ENCODE results near the gene SPATA16. TPM values are rescaled to one million over a fixed set of nuclear protein-coding genes. Genes with fewer than 3 reads are reported as not detected.

The SPATA16 gene
- total and polyA plus RNA-seq, 2 experiments from 2014 or later: not detected

DNA sequence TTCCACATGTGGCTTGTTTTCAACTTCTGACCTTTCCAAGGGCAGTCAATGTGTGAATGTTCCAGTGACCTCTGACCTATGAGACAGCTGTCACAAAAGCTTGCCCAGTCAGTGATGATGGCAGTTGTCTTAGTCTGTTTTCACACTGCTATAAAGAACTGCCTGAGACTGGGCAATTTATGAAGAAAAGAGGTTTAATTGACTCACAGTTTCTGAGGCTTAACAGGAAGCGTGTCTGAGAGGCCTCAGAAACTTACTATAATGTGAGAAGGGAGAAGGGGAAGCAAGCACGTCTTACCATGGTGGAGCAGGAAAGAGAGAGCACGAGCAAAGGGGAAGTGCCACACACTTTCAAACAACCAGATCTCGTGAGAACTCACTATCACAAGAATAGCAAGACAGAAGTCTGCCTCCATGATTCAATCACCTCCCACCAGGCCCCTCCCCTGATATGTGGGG, 294.9 kb downstream of the SPATA16 start:
- no peak overlapping the region for H3K4me2 ChIP-seq
- TF ChIP-seq, protein P1, sequence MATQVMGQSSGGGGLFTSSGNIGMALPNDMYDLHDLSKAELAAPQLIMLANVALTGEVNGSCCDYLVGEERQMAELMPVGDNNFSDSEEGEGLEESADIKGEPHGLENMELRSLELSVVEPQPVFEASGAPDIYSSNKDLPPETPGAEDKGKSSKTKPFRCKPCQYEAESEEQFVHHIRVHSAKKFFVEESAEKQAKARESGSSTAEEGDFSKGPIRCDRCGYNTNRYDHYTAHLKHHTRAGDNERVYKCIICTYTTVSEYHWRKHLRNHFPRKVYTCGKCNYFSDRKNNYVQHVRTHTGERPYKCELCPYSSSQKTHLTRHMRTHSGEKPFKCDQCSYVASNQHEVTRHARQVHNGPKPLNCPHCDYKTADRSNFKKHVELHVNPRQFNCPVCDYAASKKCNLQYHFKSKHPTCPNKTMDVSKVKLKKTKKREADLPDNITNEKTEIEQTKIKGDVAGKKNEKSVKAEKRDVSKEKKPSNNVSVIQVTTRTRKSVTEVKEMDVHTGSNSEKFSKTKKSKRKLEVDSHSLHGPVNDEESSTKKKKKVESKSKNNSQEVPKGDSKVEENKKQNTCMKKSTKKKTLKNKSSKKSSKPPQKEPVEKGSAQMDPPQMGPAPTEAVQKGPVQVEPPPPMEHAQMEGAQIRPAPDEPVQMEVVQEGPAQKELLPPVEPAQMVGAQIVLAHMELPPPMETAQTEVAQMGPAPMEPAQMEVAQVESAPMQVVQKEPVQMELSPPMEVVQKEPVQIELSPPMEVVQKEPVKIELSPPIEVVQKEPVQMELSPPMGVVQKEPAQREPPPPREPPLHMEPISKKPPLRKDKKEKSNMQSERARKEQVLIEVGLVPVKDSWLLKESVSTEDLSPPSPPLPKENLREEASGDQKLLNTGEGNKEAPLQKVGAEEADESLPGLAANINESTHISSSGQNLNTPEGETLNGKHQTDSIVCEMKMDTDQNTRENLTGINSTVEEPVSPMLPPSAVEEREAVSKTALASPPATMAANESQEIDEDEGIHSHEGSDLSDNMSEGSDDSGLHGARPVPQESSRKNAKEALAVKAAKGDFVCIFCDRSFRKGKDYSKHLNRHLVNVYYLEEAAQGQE (IDR thresholded peaks at IDR 0.05; ENCODE audit: unreplicated experiment): no peak
- TF ChIP-seq CREB1 (CRISPR knock-in tag; IDR thresholded peaks at IDR 0.05; ENCODE audit: low read depth) (no peak), NANOG (IDR thresholded peaks at IDR 0.05; ENCODE audit: borderline replicate concordance) (no peak), JUNB (IDR thresholded peaks at IDR 0.05; ENCODE audit: unreplicated experiment) (no peak), POLR2AphosphoS5 (IDR thresholded peaks at IDR 0.05; ENCODE audit: low read depth) (no peak), EZH2phosphoT487 (IDR thresholded peaks at IDR 0.05; ENCODE audit: unreplicated experiment) (no peak), ZNF331 (CRISPR knock-in tag; IDR thresholded peaks at IDR 0.05; ENCODE audit: low read depth) (no peak), EZH2 (IDR thresholded peaks at IDR 0.05; ENCODE audit: low read depth, unreplicated experiment) (no peak)
- TF ChIP-seq, protein P2, sequence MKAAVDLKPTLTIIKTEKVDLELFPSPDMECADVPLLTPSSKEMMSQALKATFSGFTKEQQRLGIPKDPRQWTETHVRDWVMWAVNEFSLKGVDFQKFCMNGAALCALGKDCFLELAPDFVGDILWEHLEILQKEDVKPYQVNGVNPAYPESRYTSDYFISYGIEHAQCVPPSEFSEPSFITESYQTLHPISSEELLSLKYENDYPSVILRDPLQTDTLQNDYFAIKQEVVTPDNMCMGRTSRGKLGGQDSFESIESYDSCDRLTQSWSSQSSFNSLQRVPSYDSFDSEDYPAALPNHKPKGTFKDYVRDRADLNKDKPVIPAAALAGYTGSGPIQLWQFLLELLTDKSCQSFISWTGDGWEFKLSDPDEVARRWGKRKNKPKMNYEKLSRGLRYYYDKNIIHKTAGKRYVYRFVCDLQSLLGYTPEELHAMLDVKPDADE (IDR thresholded peaks at IDR 0.05): no peak
- TF ChIP-seq, protein P3, sequence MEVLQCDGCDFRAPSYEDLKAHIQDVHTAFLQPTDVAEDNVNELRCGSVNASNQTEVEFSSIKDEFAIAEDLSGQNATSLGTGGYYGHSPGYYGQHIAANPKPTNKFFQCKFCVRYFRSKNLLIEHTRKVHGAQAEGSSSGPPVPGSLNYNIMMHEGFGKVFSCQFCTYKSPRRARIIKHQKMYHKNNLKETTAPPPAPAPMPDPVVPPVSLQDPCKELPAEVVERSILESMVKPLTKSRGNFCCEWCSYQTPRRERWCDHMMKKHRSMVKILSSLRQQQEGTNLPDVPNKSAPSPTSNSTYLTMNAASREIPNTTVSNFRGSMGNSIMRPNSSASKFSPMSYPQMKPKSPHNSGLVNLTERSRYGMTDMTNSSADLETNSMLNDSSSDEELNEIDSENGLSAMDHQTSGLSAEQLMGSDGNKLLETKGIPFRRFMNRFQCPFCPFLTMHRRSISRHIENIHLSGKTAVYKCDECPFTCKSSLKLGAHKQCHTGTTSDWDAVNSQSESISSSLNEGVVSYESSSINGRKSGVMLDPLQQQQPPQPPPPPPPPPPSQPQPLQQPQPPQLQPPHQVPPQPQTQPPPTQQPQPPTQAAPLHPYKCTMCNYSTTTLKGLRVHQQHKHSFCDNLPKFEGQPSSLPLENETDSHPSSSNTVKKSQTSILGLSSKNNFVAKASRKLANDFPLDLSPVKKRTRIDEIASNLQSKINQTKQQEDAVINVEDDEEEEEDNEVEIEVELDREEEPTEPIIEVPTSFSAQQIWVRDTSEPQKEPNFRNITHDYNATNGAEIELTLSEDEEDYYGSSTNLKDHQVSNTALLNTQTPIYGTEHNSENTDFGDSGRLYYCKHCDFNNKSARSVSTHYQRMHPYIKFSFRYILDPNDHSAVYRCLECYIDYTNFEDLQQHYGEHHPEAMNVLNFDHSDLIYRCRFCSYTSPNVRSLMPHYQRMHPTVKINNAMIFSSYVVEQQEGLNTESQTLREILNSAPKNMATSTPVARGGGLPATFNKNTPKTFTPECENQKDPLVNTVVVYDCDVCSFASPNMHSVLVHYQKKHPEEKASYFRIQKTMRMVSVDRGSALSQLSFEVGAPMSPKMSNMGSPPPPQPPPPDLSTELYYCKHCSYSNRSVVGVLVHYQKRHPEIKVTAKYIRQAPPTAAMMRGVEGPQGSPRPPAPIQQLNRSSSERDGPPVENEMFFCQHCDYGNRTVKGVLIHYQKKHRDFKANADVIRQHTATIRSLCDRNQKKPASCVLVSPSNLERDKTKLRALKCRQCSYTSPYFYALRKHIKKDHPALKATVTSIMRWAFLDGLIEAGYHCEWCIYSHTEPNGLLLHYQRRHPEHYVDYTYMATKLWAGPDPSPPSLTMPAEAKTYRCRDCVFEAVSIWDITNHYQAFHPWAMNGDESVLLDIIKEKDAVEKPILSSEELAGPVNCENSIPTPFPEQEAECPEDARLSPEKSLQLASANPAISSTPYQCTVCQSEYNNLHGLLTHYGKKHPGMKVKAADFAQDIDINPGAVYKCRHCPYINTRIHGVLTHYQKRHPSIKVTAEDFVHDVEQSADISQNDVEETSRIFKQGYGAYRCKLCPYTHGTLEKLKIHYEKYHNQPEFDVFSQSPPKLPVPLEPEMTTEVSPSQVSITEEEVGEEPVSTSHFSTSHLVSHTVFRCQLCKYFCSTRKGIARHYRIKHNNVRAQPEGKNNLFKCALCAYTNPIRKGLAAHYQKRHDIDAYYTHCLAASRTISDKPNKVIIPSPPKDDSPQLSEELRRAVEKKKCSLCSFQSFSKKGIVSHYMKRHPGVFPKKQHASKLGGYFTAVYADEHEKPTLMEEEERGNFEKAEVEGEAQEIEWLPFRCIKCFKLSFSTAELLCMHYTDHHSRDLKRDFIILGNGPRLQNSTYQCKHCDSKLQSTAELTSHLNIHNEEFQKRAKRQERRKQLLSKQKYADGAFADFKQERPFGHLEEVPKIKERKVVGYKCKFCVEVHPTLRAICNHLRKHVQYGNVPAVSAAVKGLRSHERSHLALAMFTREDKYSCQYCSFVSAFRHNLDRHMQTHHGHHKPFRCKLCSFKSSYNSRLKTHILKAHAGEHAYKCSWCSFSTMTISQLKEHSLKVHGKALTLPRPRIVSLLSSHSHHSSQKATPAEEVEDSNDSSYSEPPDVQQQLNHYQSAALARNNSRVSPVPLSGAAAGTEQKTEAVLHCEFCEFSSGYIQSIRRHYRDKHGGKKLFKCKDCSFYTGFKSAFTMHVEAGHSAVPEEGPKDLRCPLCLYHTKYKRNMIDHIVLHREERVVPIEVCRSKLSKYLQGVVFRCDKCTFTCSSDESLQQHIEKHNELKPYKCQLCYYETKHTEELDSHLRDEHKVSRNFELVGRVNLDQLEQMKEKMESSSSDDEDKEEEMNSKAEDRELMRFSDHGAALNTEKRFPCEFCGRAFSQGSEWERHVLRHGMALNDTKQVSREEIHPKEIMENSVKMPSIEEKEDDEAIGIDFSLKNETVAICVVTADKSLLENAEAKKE (CRISPR knock-in tag; IDR thresholded peaks at IDR 0.05): no peak
- TF ChIP-seq, protein P4, sequence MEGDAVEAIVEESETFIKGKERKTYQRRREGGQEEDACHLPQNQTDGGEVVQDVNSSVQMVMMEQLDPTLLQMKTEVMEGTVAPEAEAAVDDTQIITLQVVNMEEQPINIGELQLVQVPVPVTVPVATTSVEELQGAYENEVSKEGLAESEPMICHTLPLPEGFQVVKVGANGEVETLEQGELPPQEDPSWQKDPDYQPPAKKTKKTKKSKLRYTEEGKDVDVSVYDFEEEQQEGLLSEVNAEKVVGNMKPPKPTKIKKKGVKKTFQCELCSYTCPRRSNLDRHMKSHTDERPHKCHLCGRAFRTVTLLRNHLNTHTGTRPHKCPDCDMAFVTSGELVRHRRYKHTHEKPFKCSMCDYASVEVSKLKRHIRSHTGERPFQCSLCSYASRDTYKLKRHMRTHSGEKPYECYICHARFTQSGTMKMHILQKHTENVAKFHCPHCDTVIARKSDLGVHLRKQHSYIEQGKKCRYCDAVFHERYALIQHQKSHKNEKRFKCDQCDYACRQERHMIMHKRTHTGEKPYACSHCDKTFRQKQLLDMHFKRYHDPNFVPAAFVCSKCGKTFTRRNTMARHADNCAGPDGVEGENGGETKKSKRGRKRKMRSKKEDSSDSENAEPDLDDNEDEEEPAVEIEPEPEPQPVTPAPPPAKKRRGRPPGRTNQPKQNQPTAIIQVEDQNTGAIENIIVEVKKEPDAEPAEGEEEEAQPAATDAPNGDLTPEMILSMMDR (conservative IDR thresholded peaks at IDR 0.05; ENCODE audit: low read depth in 2 of 2): no peak
- no peaks in the 10 kb centered on the region for H3K27me3 Mint-ChIP-seq (ENCODE audit: insufficient read depth, low read depth, poor library complexity)

More for the DNA sequence above, 294.9 kb downstream of the SPATA16 start:
- H3K4me1 Mint-ChIP-seq: peaks cover 2% of the 10 kb centered on the region
- Histone ChIP-seq H3F3A (replicated peaks; ENCODE audit: low read depth) (no peaks in the 10 kb centered on the region), H3K36me3 (ENCODE audit: insufficient read depth) (no peaks in the 10 kb centered on the region), H4K20me1 (replicated peaks; ENCODE audit: insufficient read depth) (no peaks in the 10 kb centered on the region), H3K4me1 (ENCODE audit: insufficient read depth) (peaks cover 2% of the 10 kb centered on the region; the same call in 1 of the 2 replicates), H3K27ac (ENCODE audit: low read depth) (no peak overlapping the region), H3K9me2 (ENCODE audit: insufficient read depth) (no peaks in the 10 kb centered on the region), H2AFZ (peak overlapping the region; percentile 64), H3K27me3 (ENCODE audit: insufficient read depth) (no peaks in the 10 kb centered on the region), H3K4me3 (no peak overlapping the region), H3K79me2 (replicated peaks; ENCODE audit: insufficient read depth) (no peaks in the 10 kb centered on the region)
- DNase-seq (ENCODE audit: low spot score): no peak
- no peaks in the 10 kb centered on the region for H3K36me3 Mint-ChIP-seq (ENCODE audit: low read depth)
- H3K9me3 Mint-ChIP-seq: no peaks in the 10 kb centered on the region
- no peak overlapping the region for H3K4me3 Mint-ChIP-seq
- ATAC-seq: no peak
- no peak overlapping the region for H3K27ac Mint-ChIP-seq
